Measurements from ENCODE around the gene LEKR1.

Gene LEKR1

DNA sequence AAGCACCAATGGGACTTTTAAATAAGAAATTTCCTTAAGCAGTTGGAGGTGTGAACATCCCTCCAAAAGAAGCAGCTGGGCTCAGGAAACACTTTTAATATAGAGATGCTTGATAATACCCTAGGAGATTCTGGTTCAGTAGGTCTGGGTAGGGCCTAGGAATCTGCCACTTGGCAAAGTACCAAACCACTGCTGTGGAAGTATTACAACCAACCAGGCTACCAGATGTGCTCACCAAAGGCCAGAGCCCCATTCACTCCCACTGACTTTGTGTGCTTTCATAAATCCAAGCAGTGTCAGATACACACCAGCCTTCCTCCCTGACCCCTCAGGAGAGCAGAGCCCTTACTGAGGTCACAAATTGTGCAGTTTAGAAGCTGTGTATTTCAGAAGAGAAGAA, 171.2 kb downstream of the LEKR1 start:
- DNase-seq = no peak

DNA sequence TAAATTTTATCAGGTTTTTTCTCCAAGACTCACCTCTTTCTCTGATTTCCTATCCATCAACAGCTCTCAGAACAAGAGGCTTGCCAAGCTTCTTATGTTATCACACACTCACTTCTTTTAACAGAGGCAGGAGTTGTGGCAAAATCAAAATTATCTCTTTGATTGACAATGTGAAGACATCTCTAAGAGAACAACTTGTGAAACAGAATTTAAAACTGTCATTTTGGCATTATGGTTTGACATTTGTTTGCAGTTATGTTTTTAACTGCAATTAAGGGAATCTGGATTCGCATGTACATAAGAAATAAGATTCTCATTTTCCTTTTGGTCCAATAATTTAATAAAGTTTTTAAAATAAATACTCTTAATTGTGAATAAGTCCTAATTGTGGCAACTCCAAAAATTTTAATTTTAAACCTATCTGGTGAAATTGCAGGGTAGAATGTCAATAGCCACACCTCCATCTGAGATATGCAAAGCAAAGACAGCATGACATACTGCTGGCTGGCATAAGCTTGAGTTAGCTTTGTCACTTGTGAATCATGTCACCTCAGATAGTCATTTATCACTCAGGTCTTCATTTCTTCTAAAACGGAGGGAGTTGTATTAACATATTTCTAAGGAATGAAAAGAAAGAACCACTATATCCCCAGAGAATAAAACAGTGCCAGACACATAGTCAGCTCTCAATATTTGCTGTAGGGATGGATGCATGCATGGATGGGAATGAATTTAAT, 175.2 kb downstream of the LEKR1 start:
- DNase-seq = no peak

DNA sequence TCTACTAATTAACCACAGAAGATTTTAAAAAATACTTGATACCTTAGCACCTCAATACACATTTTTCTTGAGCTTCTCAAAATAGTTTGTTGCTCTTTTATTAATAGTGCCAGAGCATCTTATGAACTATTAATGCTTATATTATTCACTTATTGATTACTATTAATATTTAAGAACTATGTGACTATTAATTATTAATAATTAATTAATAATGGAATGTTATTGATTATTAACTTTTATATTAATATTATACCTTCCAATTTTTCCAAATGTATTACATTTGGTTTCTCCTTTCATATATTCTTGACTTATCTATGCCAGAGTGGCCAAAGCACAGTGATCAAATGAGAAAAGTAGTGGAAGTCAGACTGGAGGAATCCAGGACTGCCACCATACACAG, 195.5 kb downstream of the LEKR1 start:
- no peak for DNase-seq

DNA sequence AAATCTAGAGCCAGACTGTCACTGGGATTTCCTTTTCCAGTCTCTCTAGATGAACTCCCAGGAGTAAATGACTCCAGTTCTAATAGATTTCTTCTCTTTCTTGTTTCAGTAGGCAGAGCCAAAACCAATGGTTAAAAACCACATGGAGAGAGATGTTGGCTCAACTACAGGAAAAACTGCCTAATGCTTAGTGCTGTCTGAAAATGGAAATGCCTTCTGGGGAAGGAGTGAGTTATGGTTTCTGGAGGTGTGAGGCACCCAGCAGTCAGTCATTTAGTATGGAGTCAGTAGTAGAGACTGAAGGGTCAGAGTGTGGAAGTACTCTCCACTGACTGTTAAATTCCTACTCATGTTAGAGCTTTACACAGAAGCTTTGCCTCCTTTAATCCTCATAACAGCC, 197.1 kb downstream of the LEKR1 start:
- no peak for DNase-seq

DNA sequence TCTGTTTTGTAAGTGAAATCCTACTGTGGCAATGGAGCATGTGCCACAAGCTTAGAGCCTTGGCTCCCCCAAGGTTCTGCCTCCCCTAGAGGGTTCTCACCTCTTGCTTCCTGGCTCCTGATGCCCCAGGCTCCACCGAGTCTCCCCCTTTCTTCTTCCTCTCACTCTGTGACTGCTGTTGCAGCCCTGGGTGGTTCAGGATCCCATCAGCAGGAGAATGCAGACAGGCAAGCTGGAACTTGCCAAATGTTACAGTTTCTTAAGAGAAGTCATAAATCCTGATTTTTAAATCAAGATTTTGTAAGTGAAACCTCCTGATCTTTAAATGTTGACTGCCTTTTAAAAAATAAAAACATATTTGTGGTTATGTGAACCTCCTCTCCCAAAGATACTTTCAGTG, 199.9 kb downstream of the LEKR1 start:
- no peak for DNase-seq

DNA sequence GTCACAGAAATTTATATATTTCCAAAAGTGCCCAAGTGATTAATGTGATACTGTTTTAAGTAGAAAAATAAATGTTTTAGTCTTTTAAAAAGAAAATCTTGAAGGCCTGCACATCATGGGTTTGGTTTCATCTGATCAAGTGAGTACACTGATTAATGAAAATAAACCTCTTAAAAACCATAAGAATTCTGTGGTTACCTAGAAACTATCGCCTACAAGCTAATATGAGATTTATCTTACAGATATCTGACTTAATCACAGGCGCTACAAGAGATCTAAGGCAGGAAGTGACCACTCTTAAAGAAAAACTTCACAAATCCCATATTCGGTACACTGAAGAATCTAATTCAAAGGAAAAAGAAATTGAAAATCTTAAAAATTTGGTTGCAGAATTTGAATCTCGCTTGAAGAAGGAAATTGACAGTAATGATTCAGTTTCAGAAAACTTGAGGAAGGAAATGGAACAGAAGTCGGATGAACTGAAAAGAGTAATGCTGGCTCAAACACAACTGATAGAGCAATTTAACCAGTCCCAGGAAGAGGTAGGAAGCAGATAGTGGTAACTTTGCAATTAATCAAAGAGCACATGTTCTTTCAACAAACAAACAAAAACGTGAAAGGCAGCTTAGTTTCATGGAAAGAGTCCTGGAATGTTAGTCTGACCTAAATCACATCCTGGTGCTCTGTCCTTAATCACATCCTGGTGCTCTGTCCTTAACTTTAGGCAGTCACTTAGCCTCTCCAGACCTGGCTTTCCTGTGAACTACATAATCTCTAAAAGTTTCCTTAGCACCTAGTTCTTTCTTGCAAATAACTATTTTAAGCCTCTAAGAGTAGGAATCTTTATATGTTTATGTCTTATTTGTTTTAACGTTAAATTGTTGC, 201.9 kb downstream of the LEKR1 start:
- DNase-seq = no peak

DNA sequence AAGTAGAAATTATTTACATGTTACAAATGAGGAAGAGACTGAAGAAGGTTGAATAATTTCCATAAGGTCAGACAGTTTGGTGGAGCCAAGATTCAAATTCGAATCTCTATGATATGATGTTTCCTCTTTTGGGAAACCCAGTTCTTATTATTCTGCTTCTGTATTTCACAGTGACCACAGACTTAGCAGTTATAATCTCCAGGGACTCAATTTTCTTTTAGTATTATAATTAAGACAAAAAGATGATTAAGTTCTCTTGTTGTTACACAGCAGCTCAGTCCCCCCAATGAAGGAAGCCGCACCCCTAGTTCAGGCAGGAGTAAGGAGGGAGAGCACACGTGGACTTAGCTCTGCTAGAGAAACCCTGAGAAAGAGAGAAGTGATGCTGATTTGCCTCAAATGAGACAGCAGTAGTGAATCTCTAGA, 203.2 kb downstream of the LEKR1 start:
- DNase-seq = no peak

DNA sequence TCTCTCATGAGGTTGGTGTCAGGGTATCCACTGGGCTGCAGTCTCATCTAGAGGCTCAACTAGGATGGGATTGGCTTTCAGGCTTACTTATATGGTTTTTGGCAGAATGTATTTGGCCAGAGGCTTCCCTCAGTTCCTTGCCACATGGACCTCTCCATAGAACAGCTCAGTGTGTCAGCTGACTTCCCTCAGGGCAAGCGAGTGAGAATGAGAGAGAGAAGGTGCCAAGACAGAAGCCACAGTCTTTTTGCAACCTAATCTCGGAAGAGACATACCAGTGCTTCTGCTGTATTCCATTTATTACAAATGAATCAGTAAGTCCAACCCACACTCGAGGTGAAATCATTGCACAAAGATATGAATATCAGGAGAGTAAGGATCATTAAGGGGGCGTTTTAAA, 204.6 kb downstream of the LEKR1 start:
- DNase-seq = no peak

DNA sequence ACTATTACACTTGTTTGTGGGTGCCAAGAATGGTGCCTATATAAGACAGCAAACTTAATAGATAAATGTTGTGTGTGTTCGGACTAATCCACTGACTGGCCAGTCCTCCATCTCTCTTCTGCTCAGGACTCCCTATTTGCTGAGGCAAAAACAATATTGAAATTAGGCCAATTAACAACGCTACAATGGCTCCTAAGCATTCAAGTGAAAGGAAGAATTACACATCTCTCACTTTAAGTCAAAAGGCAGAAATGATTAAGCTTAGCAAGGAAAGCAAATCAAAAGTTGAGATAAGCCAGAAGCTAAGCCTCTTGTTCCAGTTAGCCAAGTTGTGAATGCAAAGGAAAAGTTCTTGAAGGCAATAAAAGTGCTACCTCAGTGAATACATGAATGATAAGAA, 206.8 kb downstream of the LEKR1 start:
- DNase-seq = peak; percentile 51

DNA sequence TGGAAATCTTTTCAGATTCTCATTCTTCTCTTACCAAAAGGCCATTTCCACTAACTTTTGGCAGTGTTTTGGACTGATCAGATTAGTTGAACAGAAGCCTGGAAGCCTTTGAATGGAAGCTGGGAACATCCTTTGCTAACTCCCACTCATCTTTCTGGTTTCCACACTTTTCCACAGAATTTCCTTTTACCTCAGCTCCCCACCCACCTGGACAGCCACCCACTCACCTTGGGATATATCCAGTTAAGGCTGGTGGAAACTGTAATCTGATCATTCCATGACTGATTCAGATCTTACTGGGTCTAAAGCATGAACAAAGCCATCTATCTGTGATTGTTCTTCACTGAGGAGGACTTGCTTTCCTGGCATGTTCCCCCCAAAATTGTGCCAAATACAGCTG, 214.3 kb downstream of the LEKR1 start:
- DNase-seq = no peak

DNA sequence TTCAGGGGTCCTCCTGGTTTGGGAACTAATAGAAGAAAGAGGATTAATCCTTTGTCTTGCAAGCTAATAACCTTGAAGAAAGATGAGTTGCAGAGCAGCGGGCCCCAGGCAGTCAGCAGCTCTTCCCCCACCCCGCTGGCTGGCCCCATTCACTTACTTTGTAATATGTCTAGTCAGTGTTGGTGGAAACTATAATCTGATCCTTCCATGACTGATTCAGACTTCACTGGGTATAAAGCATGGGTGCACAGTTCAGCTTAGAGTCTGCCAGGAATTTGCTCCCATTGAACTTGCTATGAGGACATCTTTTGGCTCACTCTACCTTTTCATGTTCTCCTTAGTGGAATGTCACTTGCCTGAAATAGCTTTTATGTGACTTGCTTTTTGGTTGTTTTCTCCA, 216.1 kb downstream of the LEKR1 start:
- DNase-seq = no peak

DNA sequence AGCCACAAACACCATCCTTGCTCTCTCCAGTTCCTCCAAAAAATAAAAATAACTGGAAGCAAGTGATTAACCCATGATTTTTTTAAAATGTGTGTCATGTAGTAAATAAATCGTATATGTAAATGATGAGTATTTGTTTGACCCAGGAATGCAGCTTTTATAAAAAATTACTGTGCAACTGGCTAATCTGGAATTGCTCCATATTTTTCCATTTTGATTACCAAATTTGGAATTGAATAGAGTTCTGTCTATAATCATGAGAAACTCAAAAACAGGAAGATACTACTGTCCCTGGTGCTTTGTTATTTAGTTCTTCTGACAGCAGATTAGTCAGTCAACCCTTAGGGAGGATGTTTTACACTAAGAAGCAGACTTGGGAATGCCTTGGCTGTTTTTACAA, 217.6 kb downstream of the LEKR1 start:
- DNase-seq = no peak

DNA sequence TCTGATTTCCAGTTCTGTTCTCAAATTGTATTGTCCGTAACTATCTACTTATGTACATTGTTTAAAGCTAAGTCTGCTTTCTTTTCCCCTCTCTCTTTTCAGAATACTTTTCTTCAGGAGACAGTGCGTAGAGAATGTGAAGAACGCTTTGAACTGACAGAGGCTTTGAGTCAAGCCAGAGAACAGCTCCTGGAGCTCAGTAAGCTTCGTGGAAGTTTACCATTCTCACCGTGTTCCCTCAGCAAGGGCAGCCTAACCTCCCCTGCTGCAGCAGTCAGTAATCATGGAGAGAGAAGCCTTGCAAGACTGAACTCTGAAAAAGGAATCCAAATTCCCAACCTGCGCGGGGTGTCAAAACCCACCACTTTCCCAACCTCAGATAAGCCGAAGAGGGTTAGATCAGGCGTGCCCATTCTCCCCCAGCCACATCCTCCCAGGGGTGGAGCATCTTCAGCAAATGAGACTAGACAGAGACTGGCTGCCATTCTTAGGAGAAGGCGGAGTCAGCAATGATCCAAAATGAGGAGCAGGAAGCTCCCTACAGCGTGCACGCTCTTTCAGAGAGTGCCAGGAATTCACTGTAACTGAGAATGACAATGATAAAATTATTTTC, 219.2 kb downstream of the LEKR1 start:
- DNase-seq = no peak

DNA sequence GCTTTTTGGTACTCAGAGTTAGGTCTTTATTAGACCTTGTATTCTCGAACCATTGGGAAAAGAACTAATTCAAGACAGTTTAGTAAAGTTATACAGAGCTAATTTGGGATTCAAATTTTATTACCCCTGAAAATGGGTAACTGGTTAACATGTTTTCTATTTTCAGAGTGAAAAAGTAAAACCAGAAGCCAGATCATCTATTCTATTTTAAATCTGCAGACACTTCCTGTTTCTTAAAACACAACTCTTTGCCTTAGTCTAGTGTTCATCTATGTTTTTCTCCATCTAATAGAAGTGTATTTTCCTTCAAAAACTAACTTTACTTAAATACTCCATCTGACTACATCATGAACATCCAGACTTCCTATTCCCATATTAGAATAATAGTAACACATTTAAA, 220.4 kb downstream of the LEKR1 start:
- no peak for DNase-seq

DNA sequence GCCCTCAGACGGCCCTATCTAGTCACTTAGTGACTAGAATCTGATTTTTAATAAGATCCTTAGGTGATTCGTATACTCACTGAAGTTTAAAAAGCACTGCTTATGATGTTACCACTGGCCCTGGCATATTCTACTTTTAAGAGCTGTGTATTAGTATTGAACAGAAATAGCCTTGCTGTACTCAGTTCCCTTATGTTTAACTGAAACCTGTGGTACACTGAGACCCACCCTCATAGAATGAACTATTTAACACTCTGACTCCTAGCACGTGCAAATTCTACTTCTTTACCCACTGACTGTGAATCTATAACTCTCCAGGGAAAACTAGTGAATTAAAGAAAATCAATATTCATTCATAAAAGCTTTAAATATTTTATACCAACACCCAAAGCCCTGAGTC, 224.9 kb downstream of the LEKR1 start:
- DNase-seq = no peak

DNA sequence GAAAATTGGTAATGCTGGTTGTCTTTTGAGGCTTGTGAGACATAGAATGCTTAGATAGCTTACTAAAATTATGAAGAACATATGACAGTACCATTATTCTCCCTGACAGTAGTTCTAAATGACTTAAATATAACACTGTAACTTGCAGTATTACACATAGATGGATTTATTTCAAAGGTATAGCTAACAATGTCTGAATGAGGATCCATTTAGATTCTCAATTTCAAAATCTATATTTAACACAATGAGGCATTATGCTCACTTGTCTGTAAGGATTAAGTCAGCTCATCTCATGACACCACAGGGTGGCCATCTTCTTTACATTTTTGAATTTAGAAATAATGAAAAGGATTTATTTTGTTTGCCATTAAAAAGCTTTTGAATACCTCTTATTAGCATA, 225.4 kb downstream of the LEKR1 start:
- no peak for DNase-seq

DNA sequence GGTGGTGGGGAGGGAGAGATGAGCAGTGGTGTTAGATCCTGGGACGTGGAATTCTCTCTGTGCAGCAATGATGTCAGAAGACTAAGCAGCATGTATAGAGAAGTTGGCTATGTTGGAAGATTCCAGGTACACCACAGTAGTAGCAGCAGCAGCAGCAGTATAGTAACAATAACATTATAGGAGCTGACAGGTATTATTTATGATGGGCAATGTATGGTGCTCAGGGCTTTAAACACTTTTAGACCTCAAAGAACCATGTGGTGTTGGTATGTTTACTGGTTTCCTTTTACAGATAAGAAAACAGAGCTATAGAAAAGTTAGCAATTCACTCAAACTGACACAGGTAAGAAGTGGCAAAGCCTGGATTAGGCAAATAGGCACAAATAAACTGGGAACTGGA, 229.9 kb downstream of the LEKR1 start:
- no peak for DNase-seq

DNA sequence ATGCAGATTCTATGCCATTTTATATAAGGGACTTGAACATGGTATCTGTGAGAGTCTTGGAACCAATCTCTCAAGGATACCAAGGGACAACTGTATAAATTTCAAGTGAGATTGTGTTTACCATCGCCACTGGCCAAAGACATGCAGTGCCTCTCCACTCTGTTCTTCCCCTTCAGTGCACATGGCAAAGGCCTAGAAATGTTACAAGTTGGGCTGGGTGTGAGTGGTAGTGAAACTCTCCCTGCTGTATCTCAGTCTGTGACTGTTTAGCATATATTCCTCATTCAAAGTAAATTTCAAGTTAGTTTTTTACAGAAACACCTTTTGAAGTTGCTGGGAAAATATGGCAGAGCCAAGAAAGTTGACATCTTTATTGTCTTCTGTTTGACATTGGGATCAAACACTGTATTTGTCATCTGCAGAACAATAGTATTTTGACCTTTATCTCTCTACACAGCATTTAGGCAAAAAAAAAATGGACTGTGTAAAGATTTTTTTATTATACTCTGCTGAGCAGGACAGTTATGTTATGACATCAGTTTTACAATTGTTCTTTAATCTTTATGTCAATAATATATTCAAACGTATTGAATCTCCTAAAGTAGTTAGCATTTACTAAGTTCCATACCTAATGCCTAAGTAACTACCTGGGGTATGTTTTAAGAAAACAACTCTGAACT, 232.4 kb downstream of the LEKR1 start:
- no peak for DNase-seq

DNA sequence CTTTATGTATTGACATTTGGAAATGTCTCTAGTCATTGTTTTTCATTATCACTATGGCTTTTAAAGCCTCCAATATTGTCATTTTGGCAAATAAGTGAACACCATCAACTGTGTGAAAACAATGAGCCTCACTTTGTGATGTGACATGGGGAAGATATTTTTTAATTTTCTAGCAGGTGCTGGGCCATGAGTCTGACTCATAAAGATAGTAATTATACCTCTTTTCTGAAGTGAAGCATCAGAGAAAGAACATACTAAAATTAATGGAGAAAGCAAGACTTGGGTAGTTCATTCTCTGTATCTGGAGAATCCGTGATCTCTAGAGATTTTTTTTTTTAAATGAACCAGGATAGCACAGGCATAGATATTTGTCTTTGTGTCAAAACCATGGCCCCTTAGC, 233.0 kb downstream of the LEKR1 start:
- DNase-seq = peak; percentile 58

DNA sequence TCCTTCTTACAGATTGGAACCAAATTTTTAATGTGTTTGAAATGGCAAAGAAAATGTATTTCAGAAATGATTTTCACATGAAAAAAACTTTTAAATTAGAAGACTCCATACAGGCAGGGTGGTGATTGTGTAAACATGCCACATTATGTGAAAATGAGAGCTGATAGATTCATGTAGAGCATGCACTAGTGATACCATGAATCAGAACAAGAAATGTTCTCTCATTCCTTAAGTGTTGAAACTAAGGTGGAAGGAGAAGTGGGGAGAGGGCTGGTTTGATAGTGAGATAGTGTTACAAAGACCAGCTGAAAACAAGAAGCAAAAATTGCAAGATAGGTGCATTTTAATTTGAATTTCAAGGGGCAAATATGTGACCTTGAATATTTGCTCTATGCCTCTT, 233.5 kb downstream of the LEKR1 start:
- DNase-seq = peak; percentile 81

DNA sequence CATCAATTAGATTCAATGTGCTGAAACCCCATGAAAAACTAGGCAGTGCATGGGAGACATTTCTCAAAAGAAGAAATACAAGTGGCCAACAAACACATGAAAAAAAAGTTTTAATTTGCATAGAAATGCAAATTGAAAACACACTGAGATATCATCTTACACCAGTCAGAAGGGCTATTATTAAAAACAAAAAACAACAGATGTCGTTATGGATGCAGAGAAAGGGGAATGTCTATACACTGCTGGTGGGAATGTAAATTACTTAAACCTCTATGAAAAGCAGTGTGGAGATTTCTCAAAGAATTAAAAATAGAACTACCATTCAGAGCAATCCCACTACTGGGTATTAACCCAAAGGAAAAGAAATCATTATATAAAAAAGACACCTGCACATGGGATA, 235.1 kb downstream of the LEKR1 start:
- no peak for DNase-seq

DNA sequence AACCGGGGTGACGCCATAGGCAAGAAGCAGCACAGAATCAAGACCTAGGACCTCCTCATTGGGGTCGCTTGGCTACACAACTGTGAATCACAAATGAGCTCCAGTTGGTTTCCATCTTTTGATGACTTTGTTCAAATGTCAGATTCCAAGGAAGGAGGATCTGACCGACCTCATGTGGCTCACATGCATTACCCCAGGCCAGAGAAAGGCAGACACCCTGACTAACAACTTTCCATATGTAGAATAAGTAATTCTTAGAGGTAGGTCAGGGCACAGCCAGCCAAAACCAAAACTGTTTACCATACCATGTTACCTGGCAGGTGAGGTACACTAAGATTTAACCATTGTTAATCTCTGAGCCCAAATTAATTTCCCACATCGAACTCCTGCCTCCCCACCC, 237.3 kb downstream of the LEKR1 start:
- no peak for DNase-seq

DNA sequence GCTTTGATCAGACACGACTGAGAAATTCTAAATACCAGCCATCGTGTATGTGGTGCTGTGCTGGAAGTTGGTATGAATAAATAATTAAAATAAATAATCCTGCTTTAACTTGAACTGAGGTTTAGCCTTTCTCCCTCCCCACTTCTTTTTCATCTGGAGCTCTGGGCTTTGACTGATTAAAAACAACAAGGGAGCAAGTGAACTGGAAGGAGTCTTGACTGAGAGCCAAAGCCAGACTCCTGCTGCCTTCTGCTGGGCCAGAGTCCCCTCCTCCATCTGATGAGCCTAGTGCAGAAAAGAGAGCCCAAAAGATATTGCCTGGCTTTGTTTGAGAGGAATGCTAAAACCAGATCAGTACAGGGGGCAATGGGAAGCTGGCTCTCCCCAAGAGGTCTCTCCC, 237.8 kb downstream of the LEKR1 start:
- no peak for DNase-seq

All from activated CD4-positive, alpha-beta T cell treated with anti-CD3 and anti-CD28 coated beads, Interleukin-10, Interleukin-2, amounts not matched to agents 100 ng/mL and 50 ng/mL, durations not matched to agents 16 hours and 8 hours (primary cell).